GM18873 (cell line): ENCODE measurements around the gene FCGR1A.
"Not testable (repeated sequence)": the region's sequence is repeated elsewhere in the genome, so short reads cannot be mapped to it uniquely, and the experiment has no call there.

ENCODE experiments used
- ATAC-seq: cut with Tn5 transposase; IDR thresholded peaks from one replicate; pipeline ENCODE4 v1.9.1; 2021; ENCODE audit warnings: mild to moderate bottlenecking, moderate library complexity, moderate number of reproducible peaks; ENCODE audit not compliant: unreplicated experiment, low FRiP score

FCGR1A gene

GRCh38 chr1:149782600-149782999, at the start of gene FCGR1A:
FCGR1A (plus strand) TSS chr1:149782694; CDS start chr1:149782744, 50 bp downstream.
- ATAC-seq = not testable (repeated sequence)

- ATAC-seq = not testable (repeated sequence)
These were observed 49.7 kb upstream of the FCGR1A start for GRCh38 chr1:149732781-149733180.

DNA sequence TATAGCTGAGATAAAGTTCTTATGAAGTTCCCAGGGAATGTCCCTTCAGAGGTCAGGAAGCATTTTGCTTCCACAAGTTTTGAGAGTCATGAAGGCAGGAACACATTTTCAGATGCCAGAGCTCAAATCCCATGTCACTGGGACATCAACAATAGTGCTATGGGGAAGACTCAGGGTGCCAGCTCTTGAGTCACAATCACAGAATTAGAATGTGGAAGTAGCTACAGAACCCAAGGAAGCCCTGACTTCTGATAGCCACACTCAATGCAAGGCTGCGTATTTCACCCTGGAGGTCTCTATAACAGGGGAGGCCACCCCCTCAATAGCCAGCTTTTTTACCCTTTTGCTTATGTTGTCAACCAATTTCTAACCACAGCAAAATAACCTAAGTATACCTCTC, 47.8 kb upstream of the FCGR1A start:
- not testable (repeated sequence) for ATAC-seq

DNA sequence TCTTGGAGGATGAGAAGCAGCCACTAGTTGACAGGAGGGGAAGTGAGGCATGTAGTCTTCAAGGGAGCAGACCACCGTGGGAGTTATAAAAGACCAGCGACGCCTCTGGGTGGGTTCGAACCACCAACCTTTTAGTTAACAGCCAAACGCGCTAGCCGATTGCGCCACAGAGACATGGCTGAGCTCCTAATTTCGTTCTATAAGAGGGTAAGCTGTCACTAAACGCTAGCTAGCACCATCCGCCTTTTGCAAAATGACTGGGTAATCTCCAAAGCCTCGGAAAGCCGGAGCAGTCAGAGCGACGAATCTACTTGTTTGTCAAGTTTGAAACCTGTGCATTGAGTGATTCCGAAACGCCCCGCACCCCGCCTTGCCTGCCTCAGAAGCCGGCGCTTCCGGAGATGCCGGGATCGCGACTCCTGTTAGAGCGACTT, 42.3 kb upstream of the FCGR1A start:
- ATAC-seq = not testable (repeated sequence)

- not testable (repeated sequence) for ATAC-seq
These were observed 41.8 kb upstream of the FCGR1A start for GRCh38 chr1:149740590-149741230.

GRCh38 chr1:149741914-149742313, 40.6 kb upstream of the FCGR1A start:
- ATAC-seq = not testable (repeated sequence)

- ATAC-seq = not testable (repeated sequence)
These were observed 35.8 kb upstream of the FCGR1A start for GRCh38 chr1:149746463-149747356.

DNA sequence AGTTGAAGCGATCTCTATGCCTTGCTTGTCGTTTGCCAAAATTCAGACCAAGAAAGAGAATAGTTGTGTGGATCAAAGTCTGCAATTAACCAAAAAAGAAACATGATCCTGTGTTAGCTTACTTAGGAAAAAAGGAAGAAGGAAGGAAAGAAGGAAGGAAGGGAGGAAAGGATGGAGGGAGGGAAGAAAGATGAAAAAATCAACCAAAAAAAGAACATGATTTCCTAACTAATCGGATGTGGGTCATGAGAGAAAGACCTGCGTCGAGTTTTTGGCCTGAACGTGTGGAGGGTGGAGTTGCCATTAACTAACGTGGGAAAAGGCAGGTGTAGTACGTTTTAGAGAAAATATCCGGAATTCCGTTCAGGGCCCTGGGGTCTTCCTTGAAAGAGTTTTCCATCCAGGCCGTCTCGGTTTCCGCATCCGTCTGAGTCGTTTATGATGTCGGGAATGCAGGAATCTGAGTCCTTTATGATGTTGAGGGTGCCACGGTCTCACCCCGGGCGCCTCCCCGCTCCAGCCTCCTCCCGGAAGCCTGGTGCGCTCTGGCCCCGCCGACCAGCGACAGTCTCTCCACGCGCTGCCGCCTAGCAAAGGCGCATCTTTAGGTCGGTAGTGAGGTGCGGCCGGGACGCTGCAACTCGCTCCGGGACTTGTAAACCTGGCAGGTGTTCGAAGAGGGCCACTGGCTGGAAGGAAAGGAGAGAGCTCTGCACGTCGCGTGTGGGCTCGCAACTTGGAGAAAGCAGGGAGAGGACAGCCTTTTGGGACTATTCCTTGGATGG, 34.9 kb upstream of the FCGR1A start:
- ATAC-seq = not testable (repeated sequence)

- ATAC-seq = not testable (repeated sequence)
These were observed 34.4 kb upstream of the FCGR1A start for GRCh38 chr1:149748144-149748500.

GRCh38 chr1:149750562-149750961, 31.9 kb upstream of the FCGR1A start:
- ATAC-seq = not testable (repeated sequence)

- ATAC-seq = not testable (repeated sequence)
These were observed 30.3 kb upstream of the FCGR1A start for GRCh38 chr1:149752186-149752585.

- not testable (repeated sequence) for ATAC-seq
These were observed 29.0 kb upstream of the FCGR1A start for GRCh38 chr1:149753466-149753865.

GRCh38 chr1:149755294-149755693, 27.2 kb upstream of the FCGR1A start:
- ATAC-seq = not testable (repeated sequence)

DNA sequence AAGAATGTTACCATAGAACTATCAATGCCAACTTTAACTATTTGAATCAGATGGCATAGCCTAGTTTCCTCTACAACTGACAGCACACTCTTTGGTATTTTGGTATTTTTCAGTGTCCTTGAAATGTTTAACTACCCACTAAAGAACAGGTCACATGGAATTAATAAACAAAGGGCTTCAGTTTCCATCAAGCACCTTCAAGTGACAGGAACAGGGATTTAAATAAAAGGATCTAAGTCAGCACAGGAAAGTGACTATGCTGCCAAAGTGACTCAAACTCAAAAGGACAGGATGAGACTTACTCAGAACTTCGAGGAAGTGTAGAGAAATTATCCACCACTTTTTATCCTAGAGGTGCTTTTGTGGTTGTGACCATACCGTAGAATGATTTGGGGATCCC, 20.2 kb upstream of the FCGR1A start:
- ATAC-seq = not testable (repeated sequence)

GRCh38 chr1:149764087-149764800, 18.2 kb upstream of the FCGR1A start:
- not testable (repeated sequence) for ATAC-seq

DNA sequence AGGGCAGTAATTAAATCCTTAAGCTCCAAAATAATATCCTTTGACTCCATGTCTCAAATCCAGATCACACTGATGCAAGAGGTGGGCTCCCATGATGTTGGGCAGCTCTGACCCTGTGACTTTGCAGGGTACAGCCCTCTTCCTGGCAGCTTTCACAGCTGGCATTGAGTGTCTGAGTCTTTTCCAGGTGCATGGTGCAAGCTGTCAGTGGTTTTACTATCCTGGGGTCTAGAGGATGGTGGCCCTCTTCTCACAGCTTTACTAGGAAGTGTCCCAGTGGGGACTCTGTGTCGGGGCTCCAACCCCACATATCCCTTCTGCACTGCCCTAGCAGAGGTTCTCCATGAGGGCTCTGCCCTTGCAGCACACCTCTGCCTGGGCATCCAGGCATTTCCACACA, 16.3 kb upstream of the FCGR1A start:
- not testable (repeated sequence) for ATAC-seq

- ATAC-seq = not testable (repeated sequence)
These were observed 13.3 kb upstream of the FCGR1A start for GRCh38 chr1:149769216-149769615.

- ATAC-seq = not testable (repeated sequence)
These were observed 11.8 kb upstream of the FCGR1A start for GRCh38 chr1:149770661-149771060.

DNA sequence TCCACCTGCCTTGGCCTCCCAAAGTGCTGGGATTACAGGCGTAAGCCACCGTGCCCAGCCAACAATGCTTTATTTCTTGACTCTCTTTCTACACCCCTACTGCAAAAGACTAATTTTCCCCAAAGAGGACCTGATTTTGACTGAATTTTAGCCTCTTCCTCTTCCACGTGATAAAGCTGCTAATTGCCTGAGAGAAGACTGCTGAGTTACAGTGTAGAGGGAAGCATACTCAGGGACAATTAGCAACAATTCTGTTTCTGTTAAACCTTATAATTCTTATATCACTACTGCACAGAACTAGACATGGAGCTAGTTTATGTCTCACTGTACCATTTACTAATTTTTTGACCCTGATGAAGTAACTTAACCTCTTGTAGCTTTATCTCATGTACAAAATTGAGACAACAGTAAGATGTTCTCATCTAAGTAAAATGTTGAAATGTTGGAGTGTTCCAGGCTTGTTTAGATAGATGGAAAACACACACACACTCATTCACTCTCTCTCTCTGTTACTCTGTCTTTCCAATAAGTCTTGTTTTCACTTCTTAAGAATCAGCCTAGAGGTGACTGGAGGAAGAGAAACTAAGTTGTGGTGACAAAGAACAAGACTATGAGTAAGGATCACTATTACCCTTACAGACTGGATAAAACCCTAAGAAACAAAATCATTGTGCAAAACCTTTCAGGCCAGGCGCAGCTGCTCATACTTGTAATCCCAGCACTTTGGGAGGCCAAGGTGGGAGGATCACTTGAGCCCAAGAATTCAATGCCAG, 10.7 kb upstream of the FCGR1A start:
- peak; percentile 63 for ATAC-seq
